SU-DHL-6 (cell line): ENCODE measurements around the gene OS9.

Experiments used
- H2AFZ ChIP-seq: fragments of 200-600 bp; sonication (generic); 2 replicates; pipeline ENCODE4 v1.6.1; 2014; ENCODE audit warnings: low read depth, mild to moderate bottlenecking, moderate library complexity, mixed read lengths, antibody characterized with exemption, low read length; ENCODE audit not compliant: severe bottlenecking
- H3F3A ChIP-seq: fragments of 200-600 bp; shearing (Covaris generic); 2 replicates; pipeline ENCODE4 v1.6.0; 2016; ENCODE audit warnings: antibody characterized with exemption, mild to moderate bottlenecking; ENCODE audit not compliant: insufficient read depth
- H3K27ac ChIP-seq: fragments of 200-600 bp; sonication (generic); 2 replicates; pipeline ENCODE4 v1.5.1; 2016; ENCODE audit warnings: low read depth, mild to moderate bottlenecking, low read length, moderate library complexity, mixed read lengths
- H3K27me3 ChIP-seq: fragments of 200-600 bp; sonication (generic), shearing (Covaris generic); 2 replicates; pipeline ENCODE4 v1.6.0; 2014; ENCODE audit warnings: mild to moderate bottlenecking, low read length
- H3K36me3 ChIP-seq: fragments of 200-600 bp; sonication (generic); 2 replicates; pipeline ENCODE4 v1.6.1; 2014; ENCODE audit warnings: mild to moderate bottlenecking, low read length, mixed read lengths
- H3K4me2 ChIP-seq: fragments of 300-600, 200-600 bp; shearing (Covaris generic), sonication (generic); 2 replicates; pipeline ENCODE4 v1.6.0; 2014; ENCODE audit warnings: low read length, low read depth, mild to moderate bottlenecking; ENCODE audit not compliant: poor library complexity, severe bottlenecking
- H3K4me3 ChIP-seq: fragments of 200-600 bp; sonication (generic); 2 replicates; pipeline ENCODE4 v1.5.1; 2014; ENCODE audit warnings: antibody characterized with exemption, low read length, mild to moderate bottlenecking, mixed read lengths; ENCODE audit not compliant: insufficient read depth, poor library complexity, severe bottlenecking
- H3K79me2 ChIP-seq: fragments of 200-600 bp; sonication (generic); 2 replicates; pipeline ENCODE4 v1.6.1; 2014; ENCODE audit warnings: mild to moderate bottlenecking, low read length, moderate library complexity; ENCODE audit not compliant: insufficient read depth
- H3K9ac ChIP-seq: fragments of 200-600 bp; sonication (generic); 2 replicates; pipeline ENCODE4 v1.7.0; 2014; ENCODE audit warnings: mild to moderate bottlenecking, low read length
- H3K9me2 ChIP-seq: fragments of 200-600 bp; sonication (generic); replicated peaks from 2 replicates; pipeline ENCODE4 v1.6.1; 2014; ENCODE audit warnings: low read length; ENCODE audit not compliant: insufficient read depth
- H3K9me3 ChIP-seq: fragments of 200-600 bp; sonication (generic); 2 replicates; pipeline ENCODE4 v1.6.1; 2014; ENCODE audit warnings: low read length, mixed read lengths; ENCODE audit not compliant: insufficient read depth
- H4K20me1 ChIP-seq: fragments of 200-600 bp; sonication (generic); 2 replicates; pipeline ENCODE4 v1.6.1; 2014; ENCODE audit warnings: low read depth, mild to moderate bottlenecking, antibody characterized with exemption, low read length, moderate library complexity, mixed read lengths
- CTCF ChIP-seq: fragments of 200-600 bp; sonication (generic); IDR thresholded peaks from one replicate; pipeline ENCODE4 v1.5.1; 2017; ENCODE audit warnings: antibody characterized with exemption, mild to moderate bottlenecking, low read length, moderate library complexity; ENCODE audit not compliant: insufficient read depth, poor library complexity, severe bottlenecking
- EZH2phosphoT487 ChIP-seq: fragments of 200-600 bp; sonication (generic), shearing (Covaris generic); conservative IDR thresholded peaks from 2 replicates; pipeline ENCODE4 v1.6.1; 2018; ENCODE audit warnings: mild to moderate bottlenecking, antibody characterized with exemption, low read length, moderate library complexity, mixed read lengths

The OS9 gene

GRCh38 chr12:57739914-57740538, 46.1 kb downstream of the OS9 start:
- Histone ChIP-seq H3K79me2 (peaks cover 12% of the 10 kb centered on the region), H3K4me3 (no peak overlapping the region), H3K9ac (no peak overlapping the region), H3K36me3 (no peaks in the 10 kb centered on the region), H3K27ac (no peak overlapping the region), H3K9me3 (no peaks in the 10 kb centered on the region), H3F3A (peaks cover 5% of the 10 kb centered on the region; the same call in 1 of the 2 replicates), H2AFZ (no peak overlapping the region), H3K4me2 (peak overlapping the region; percentile 91), H3K9me2 (no peaks in the 10 kb centered on the region), H3K27me3 (no peaks in the 10 kb centered on the region), H4K20me1 (no peaks in the 10 kb centered on the region)
- TF ChIP-seq EZH2phosphoT487 (no peak), CTCF (no peak)

GRCh38 chr12:57740656-57741412, 46.9 kb downstream of the OS9 start:
- Histone ChIP-seq H3K27me3 (no peaks in the 10 kb centered on the region), H3K27ac (no peak overlapping the region), H4K20me1 (no peaks in the 10 kb centered on the region), H3K4me3 (peak overlapping the region; percentile 68), H3K9me2 (no peaks in the 10 kb centered on the region), H3K36me3 (no peaks in the 10 kb centered on the region), H3F3A (peaks cover 10% of the 10 kb centered on the region; the same call in 1 of the 2 replicates), H3K79me2 (peaks cover 12% of the 10 kb centered on the region), H3K9ac (peak overlapping the region; percentile 68), H3K4me2 (peak overlapping the region; percentile 91), H3K9me3 (no peaks in the 10 kb centered on the region), H2AFZ (no peak overlapping the region)
- TF ChIP-seq EZH2phosphoT487 (no peak), CTCF (no peak)

GRCh38 chr12:57741413-57741789, 47.5 kb downstream of the OS9 start:
- Histone ChIP-seq H3K9ac (peak overlapping the region; percentile 68), H3K9me3 (no peaks in the 10 kb centered on the region), H3K9me2 (no peaks in the 10 kb centered on the region), H3K36me3 (no peaks in the 10 kb centered on the region), H3K4me2 (peak overlapping the region; percentile 91), H3K27me3 (no peaks in the 10 kb centered on the region), H4K20me1 (no peaks in the 10 kb centered on the region), H2AFZ (no peak overlapping the region), H3K4me3 (peak overlapping the region; percentile 68), H3F3A (peaks cover 15% of the 10 kb centered on the region), H3K79me2 (peaks cover 12% of the 10 kb centered on the region), H3K27ac (peak overlapping the region; percentile 49)
- TF ChIP-seq CTCF (no peak), EZH2phosphoT487 (no peak)
